AG08395 (cell line): ENCODE data around the gene RAPGEF1.

Experiments used
- DNase-seq: peaks from one replicate; pipeline ENCODE4 v3.0.0; 2012; ENCODE audit warnings: mixed read lengths, low spot score

The RAPGEF1 gene

DNA sequence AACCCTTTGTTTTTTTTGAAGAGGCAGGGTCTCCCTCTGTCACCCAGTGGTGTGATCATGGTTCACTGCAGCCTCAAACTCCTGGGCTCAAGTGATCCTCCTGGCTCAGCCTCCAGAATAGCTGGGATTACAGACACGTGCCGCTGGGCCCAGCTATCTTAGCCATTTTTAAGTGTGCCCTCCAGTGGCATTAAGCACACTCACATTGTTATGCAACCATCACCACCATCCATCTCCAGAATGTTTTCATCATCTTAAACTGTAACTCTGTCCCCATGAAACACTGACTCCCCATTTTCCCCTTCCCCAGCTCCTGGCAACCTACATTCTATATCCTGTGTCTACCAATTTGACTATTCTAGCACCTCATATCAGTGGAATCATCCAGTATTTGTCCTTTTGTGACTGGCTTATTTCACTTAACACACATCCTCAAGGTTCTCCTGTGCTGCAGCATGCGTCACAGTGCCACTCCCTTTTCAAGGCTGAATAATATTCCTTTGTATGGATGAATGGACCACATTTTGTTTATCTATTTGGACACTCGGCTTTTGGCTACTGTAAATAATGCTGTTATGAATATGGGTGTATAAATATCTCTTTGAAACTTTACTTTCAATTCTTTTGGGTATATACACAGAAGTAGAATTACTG, 12.5 kb upstream of the RAPGEF1 start:
- DNase-seq = no peak

DNA sequence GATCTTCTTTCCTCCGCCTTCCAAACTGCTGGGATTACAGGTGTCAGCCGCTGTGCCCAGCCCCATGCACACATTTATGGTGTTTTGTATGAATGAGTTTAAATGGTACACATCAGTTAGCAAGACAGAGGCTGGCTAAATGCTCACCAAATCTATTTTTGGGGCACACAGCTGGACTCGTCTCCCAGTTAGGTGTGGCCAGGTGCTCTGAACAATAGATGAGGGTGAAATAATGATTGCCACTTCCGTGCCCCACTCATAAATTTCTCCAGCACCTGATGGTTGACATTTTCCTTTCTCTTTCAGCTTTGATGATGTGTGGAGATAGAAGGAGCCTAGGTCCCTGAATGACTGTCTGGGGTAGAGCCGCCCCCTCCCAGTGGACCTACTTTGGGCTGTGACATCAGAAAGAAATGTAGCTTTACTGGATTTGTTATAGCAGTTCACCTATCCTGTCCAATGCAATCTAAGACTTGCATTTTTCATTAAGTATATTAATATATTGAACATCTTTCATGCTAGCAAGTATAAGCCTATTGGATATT, 8.6 kb upstream of the RAPGEF1 start:
- DNase-seq = no peak

DNA sequence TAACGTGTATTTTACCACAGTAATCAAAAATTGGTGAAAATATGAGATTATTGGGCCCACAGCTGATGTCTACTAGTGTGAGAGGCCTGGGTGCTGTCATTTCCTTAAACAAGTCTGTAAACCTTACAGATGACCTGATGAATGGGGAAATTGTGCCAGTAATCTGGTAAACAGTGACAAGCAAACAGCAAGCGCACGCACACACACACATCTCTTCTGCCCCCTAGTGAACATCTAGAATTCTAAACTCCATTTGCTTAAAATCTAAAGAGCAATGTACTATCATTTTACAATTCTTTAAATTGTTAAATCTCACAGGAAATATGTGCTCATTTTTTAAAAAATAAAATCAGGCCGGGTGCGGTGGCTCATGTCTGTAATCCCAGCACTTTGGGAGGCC, 7.5 kb upstream of the RAPGEF1 start:
- DNase-seq = peak; percentile 49

DNA sequence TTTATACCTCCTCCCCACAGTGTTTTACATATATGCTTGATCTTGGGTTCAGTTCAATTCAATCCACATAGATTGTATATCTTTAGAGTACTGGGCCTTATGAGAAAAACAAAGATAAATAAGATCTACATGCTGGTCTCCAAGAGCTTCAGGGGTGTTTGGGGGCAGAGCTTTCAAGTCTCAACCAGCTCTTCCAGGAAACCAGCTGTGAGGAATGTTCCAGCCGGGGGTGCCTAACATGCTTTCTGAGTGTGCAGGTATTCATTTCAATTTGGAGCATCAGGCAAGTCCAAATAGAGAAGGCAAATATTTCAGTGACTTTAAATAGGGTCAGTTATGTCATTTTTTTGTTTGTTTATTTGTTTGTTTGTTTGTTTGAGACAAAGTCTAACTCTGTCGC, 5.7 kb upstream of the RAPGEF1 start:
- no peak for DNase-seq

DNA sequence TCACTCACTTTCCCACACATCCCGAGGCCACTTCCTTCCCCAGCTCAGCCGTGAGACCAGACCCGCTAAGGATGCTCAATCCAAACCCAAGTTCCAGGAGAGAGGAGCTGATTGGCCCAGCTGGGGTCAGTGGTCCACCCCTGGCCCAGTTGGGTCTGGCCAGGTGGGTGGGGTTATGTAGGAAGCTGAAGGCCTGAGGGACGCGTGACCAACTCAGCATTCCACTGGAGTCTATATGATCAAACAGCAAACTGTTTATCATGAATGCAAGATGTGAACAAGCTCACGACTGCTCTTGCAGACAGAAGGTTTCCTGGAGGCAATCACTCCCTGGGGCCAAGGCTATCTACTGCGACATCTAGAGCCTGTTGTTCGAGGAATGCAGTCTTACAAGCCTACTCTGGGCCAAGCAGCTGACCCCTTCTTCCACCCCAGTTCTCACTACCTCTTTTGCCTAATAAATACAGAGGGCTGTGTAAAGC, 4.9 kb upstream of the RAPGEF1 start:
- DNase-seq = no peak

DNA sequence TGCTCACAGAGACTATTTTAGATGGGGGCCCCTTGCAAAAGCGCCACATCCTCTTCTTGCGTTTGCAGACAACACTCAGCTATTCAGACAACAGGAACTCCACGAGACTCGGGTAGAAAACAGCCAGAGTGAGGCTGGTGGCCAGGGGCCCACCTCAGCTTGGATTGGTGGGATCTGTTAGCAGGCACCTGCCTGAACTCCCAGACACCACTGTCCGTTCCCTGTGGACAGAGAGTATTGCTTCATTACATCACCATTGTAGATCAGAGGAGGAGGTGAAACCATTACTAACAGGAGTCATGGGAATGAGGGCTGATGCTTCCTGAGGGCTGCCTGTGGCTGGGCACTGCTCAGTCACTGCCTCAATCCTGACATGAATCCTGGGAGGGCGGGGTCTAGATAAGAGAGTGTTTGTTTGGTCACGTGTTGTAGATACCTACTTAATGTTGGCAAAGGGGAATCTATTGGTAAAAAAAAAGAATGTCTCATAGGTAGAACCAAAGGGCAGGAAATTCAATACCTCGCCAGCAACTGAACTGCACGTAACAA, 4.4 kb upstream of the RAPGEF1 start:
- no peak for DNase-seq

DNA sequence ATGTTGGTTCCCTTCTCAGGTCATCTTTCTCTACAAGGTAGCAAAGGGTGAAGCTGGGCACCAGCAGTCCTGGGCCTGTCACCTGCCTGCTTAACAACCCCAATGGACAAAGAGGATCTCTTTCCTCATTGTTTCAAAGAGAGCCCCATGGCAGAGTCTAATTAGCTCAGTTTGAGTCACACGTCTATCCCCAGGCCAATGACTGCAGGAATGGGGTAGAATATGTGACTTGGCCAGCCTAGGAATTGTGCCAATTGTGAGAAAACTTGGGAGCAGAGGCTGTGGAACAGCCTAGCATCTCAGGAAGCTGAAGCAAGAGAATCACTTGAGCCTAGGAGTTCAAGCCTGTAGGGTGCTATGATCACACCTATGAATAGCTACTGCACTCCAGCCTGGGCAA, 3.6 kb upstream of the RAPGEF1 start:
- peak; percentile 36 for DNase-seq

DNA sequence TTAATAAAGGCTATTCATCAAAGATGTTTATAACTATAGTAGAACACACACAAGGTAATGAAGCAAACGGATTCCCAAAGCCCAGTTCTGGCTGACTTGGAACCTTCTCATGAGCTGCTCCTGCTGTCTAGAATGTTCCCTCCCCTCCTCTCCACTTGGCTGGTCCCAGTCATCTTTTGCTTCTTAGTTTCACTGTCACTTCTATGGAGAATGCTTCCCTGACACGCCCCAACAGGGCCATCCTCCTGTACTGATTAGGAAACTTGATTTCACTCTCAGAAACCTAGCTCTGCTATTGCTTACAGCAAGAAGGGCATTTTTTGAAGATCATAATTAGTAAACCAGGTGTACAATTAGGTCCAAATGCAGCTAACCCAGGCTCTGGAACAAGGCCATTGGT, 3.2 kb upstream of the RAPGEF1 start:
- DNase-seq = no peak

DNA sequence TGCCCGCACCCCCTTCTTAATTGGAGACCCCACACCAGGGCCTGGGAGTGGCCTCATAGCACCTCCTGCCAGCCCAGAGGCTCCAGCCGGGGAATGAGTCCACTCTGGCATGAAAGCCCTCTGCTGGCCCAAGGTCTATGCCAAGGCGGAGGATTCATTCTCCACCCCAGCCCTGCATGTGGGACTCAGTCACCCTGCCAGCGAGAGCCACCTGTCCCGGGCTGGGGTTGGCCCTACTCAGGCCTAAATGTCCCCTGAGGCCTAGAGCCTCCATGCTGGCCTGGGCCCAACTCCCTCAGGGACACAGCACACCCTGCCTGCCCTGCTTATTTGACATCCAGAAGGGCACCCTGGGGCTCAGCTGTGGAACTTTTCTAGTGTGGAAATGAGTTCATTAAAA, 1.0 kb upstream of the RAPGEF1 start:
- no peak for DNase-seq

DNA sequence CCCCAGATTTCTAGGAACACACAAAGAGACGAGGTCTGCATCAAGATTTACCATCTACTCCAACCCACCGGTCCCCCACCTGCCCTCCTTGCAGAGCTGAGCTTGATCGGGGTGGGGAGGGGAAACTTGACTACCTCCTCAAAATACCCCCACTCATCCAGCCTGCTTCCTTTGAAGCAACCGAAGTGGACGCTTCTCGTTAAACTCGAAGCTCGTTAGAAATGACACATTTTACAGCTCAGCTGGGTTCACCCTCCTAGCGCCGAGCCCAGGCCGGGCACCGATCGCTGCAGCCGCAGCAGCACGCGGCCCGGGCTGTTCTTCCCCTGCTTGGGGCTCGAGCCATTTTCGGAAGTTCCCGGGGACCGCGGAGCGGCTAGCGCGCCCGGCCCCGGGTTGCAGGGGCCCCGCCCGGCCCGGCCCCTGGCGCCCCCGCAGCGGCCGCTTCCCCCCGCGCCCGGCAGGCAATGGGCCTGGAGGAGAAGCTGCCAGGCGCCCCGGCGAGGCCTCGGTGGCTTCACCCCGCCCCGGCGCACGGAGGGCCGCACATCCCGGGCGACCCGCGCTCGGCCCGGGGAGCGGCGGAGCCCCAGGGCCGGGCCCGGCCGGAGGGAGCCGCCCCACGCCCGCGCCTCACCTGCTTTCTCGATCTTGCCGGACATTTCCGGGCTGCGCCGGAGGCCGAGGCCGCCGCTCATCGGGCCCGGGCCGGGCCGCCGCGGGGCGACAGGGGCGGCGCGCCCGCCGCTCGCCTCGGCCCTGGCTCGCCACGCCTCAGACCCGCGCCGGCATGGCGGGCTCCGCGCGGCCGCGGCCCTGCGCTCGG, 530 bp downstream of the RAPGEF1 start:
- DNase-seq = peak; percentile 47

DNA sequence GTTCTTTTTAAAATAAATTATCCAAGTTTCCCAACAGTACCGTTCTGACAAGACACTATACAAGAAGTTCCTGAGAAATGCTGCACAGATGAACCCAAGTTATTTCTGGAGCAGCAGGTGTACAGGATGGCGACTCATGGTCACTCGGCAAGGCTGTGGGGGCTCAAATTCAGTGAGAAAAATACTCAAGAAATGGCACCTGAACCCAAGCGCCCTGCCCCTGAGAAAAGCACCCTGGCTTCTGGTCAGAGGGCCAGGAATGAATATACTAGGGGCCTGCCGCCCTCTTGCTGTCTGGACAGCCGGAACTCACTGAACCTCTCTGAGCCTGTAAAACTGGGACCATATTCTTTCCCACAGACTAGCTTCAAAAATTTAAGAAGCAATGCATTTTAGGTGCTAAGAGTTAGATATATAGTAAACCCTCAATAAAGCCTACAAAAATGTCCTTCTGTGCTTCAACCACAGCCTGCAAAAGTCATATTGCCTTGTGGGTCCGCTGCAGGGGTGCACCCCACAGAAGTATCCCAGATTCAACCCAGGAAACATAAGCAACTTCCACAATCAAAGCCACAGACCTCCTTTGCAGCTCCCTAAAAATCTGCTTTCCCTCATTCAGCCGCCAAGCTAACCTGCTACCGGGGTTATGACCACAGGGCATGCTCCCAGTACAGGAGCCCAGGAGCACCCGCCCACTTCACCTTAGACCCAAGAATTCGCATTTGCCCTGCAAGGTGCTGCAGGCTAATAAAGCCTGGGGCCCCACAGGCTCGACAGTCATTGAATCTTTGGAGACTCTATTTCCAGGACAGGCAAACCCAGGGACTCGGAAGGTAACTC, 1.4 kb downstream of the RAPGEF1 start:
- no peak for DNase-seq

DNA sequence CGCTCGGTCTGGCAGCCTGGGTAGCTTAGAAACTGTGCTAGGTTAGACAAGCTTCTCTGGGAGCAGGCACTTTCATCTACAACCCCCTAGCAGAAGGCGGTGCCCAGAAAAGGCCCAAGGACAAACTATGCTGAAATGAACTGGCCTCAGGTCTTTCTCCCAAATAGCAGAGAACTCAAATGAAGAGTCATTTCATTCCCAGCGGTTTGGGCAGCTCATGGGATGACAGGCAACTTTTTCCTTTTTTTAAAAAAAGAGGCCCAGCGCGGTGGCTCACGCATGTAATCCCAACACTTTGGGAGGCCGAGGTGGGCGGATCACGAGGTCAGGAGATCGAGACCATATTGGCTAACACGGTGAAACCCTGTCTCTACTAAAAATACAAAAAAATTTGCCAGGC, 2.5 kb downstream of the RAPGEF1 start:
- no peak for DNase-seq

DNA sequence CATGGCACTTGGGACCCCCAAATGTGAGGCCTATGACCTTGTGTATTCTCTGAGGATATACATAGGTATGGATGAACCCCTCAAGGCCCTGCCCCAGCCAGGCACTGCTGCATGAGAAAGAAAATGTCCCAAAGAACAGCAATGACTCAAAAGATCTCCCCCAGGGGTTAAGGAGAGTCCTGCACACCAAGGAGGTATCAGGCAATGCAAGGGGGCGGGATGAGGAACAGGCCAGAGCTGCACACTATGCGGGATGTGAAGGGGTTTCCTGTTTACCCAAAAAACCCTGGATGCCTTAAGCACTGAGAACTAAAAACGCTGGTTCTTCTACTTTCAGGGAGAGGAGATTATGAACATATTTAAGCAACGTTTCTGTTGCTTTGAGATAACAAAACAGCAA, 3.4 kb downstream of the RAPGEF1 start:
- DNase-seq = no peak

DNA sequence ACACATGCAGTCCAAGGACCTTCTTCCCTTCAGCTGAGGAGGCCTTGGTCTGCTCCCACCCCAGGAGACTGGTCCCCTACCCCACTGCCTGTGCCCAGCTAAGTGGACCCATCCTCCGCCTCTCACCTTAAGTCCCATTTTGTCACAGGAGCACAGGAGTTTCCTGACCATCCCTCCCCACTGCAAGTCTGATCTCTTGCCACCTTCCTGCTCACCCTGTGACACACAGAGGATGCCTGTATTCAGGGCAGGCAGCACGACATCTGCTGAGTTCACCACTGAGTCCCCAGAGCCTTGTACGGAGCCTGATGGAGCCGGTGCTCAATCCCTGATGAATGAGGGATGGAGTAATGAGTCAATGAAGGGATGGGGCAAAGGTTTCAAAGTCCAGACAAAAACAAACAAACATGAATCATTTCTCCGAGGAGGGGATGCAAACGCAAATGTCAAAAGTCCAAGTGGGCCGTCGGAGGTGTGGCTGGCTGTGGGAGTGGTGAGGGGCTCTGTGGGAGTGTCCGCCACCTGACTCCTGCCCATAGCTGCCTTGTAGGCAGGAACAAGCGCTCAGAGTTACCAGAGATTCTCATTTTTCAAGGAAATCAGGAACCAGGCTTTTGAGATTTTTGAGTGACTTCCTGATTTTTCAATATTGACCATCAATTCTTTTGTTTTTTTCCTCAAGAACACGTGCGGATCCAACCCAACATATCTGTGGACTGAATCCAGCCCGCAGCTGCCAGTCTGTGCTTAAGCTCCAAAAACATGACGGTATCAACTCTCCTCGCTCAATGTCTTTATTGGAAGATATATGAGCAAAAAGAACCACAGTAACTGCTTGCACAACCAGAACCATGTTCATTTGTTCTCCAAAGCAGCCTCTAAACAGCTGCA, 4.4 kb downstream of the RAPGEF1 start:
- no peak for DNase-seq

DNA sequence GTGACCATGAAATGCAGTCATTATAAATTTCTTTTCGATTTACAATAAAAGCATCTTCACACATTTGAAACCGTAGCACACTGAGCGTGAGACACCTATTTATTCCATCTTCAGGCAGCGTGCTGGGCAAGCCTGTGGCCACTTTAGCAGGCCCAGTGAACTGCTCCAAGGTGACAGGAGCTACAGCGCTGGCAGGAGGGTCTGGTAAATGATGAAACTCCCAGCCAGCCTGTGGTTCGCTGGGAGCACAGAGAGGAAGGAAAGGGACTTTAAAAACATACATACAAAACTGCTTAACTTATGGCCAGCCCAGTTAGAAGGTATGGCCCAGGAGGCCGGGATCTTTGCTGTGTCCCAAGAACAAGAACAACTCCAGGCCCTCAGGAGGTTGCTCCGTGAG, 5.1 kb downstream of the RAPGEF1 start:
- no peak for DNase-seq

DNA sequence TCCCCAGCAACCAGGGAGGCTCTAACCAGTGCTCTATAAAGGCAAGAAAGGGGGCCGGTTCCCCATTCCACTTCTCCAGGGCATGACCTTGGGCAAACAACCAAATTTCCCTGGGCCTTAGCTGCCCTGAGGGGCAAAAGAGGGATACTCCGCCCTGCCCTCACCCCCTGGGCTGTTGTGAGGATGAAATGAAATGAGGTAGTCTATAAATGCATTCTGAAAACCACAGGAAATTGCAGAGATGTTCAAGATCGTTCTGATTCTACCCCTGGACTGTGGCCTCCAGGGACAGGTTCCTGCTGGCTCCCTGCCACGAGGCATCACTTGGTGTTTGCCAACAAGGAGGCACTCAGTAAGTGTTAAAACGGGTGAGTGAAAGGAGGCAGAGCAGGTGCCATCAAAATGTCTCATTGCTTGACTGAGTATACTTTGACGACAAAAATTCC, 5.7 kb downstream of the RAPGEF1 start:
- DNase-seq = no peak

DNA sequence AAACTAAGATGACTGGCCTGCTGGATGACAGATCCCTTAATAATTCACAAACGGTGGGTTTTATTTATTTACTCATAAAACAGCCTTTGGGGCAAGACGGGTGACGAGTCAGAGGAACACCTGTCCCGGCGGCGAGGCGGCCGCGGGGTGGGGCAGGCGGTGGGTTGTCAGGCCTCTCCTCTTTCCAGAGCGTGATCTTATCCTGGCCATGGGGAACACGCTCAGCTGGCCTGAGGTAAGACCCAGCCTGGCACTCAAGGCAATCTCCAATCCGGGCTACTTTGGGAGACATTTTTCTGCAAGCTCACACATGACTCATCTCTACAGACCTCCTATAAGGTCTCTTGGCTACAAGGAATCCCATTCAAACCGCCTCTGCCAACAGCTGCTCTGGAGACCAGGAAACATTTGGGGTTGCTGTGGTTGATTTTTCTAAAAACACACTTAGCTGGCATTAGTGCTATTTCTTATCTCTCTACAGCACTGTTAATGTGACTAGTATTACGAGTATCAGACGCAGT, 6.3 kb downstream of the RAPGEF1 start:
- DNase-seq = peak; percentile 91

DNA sequence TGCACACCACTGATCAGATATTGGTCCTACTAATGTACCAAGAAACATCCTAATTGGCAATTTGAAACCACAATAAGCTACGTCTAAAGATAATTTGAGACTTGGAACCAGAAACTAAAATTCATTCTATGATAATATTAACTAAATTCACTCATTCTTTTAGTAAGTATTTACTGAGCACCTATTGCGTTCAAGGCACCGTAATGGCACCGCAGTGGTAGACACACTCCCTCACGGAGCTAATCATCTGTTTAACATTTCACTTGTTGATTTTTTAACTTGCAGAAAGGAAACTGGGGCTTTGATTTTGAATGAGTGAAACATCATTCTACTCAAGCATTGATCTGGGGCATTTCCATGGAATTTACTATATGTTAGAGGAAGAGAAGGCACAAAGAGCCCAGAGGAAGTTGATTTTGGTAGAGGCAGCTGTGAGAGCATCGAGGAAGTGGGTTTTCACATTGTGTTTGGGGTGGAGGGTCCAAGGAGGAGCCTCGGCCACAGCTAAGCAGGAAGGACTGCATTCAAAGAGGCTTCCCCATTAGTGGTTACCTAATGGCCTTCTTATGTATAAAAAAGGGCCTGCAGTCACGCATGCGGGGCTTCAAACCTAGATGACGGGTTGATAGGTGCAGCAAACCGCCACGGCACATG, 7.1 kb downstream of the RAPGEF1 start:
- DNase-seq = no peak

DNA sequence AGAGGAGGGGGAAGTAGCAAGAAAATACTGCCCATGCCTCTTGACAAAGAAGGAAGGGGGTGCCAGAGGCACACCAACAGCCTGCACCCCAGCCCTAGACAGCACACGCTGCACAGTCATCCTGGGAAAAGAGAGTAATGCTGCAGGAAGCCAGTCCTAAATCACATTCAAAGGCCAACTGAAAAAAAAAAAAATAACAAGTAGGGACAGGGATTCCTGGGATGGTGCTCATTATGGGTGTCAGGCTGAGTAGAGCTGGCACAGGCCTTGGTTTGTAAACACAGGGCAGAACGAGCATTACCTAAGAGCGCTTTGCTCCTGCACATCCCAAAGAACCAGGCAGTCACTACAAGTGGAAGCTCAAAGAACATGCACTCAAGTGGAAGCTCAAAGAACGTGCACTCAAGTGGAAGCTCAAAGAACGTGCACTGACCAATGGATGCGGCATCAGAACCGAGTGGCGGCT, 7.8 kb downstream of the RAPGEF1 start:
- peak; percentile 90 for DNase-seq

DNA sequence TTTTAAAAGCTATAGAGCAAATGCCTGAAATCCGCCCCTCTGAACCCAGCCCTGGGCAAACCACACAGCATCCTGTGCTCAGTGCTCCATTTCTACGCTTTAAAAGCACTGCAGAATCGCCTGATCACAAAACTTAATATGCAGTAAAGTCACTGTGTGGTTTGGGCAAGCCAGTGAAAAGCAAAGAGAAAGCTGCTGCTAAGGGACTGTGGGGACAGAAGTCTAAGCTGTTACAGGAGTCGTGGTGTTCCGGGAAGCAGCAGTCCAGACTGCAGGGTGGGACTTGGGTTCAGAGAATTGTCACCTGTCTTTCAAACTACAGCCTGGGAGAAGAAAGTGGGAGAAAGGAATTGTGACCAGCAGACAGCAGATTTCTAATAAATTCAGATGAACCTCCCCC, 8.2 kb downstream of the RAPGEF1 start:
- no peak for DNase-seq
